SJSA1 (cell line): ENCODE data around the gene SLC35C1. TPM values are rescaled to one million over a fixed set of nuclear protein-coding genes. Genes with fewer than 3 reads are reported as not detected.
A peak's percentile ranks its signal among the peaks of the same experiment; 100 is the strongest.

Experiments
- DNase-seq, 2 experiments: peaks; one replicate each; pipeline ENCODE4 v3.0.0-alpha.2; 2015 to 2020; ENCODE audit warnings: low spot score in 2 of 2, low read depth in 1 of 2
- H3K27ac ChIP-seq: fragments of 250-450 bp; sonication (Bioruptor Pico); 2 replicates; pipeline ENCODE4 v1.5.1; 2020; ENCODE audit warnings: mild to moderate bottlenecking, moderate library complexity
- H3K27me3 ChIP-seq: fragments of 250-450 bp; sonication (Bioruptor Pico); replicated peaks from 2 replicates; pipeline ENCODE4 v1.5.1; 2020; ENCODE audit warnings: mild to moderate bottlenecking, moderate library complexity
- H3K36me3 ChIP-seq: fragments of 250-450 bp; sonication (Bioruptor Pico); 2 replicates; pipeline ENCODE4 v1.5.1; 2020; ENCODE audit warnings: mild to moderate bottlenecking
- H3K4me1 ChIP-seq: fragments of 250-450 bp; sonication (Bioruptor Pico); replicated peaks from 2 replicates; pipeline ENCODE4 v1.6.1; 2021; ENCODE audit warnings: mild to moderate bottlenecking
- H3K4me3 ChIP-seq: fragments of 250-450 bp; sonication (Bioruptor Pico); 2 replicates; pipeline ENCODE4 v1.5.1; 2020; ENCODE audit warnings: mild to moderate bottlenecking
- H3K9me3 ChIP-seq: fragments of 250-450 bp; sonication (Bioruptor Pico); replicated peaks from 2 replicates; pipeline ENCODE4 v1.5.1; 2020; ENCODE audit warnings: mild to moderate bottlenecking
- total RNA-seq: library from RNA; depleted of rRNA; stranded (reverse); fragments of >200 nt; shearing (Covaris generic); gene quantifications from 2 replicates; pipeline ENCODE4 v1.2.3, GENCODE V29; 2014; rRNA removed

Gene SLC35C1
- 11.5 and 11.8 TPM in 2 replicates for total RNA-seq

DNA sequence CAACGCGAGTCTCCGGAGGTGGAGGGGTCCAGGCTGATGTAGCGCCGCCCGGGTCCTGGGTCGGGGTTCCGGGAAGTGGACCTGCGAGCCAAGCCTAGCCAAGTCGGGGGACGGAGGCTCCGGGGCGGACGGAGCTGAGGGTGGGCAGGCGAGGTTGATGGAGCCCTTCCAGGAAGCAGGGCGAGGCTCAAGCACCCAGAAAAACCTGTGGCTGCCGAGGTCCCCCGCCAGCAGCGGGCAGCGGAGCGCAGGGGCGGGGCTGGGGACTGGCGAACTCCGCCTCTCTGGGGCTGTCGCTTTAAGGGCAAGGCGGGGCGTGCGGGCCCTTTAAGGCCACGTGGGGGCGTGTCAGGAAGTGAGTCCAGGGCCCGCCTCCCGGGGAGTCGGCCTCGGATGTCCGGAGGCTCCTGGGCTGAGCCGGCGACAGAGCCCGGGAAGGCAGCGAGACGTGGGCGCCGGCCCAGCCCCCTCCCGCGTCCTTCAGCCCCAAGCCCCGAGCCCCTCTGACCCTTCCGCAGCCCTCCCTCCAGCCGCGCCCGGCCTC lies at the start of gene SLC35C1:
TSS of gene SLC35C1 (plus strand) at position 389 of the 544 bp plus-strand sequence. CDS start 653 bp downstream, outside the sequence.
- H3K27me3 ChIP-seq: no peaks in the 10 kb centered on the region
- no peaks in the 10 kb centered on the region for H3K9me3 ChIP-seq
- peaks cover 45% of the 10 kb centered on the region for H3K36me3 ChIP-seq
- peaks cover 28% of the 10 kb centered on the region for H3K4me1 ChIP-seq
- H3K27ac ChIP-seq: peak within 1 kb of the TSS; percentile 86
- peak within 1 kb of the TSS; percentile 61 for H3K4me3 ChIP-seq
- DNase-seq: peak; percentile 93 to 98

DNA sequence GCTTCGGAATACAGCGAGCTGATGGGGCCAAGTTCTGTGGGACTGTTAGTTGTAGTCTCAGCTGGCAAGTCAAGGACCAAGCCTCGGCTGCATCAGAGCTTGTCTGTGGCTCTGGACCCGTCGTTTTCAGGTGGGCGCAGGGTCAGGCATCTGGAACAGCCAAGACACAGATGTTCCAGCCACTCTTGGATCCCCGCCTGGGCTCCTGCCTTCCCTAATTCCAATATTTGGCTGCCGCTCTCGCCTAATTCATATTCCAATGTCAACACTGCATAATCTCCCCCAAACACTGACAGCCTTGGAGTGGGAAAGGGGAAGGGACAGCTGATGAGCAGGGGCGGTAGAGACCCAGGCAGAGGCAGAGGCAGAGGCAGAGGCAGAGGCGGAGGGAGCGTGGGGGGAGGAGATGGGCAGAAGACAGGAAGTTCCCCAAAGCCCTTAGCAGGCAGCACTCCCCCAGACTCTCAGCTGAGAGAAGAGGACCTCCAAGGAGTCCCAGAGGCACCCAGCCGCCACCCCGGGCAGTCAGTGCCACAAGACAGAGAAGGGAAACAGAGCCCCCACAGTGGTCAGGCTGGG lies 49.6 kb upstream of the SLC35C1 start:
- H3K36me3 ChIP-seq: no peaks in the 10 kb centered on the region
- peaks cover 38% of the 10 kb centered on the region for H3K27me3 ChIP-seq
- no peak overlapping the region for H3K4me3 ChIP-seq
- H3K4me1 ChIP-seq: no peaks in the 10 kb centered on the region
- DNase-seq: no peak
- no peaks in the 10 kb centered on the region for H3K9me3 ChIP-seq
- H3K27ac ChIP-seq: no peak overlapping the region

DNA sequence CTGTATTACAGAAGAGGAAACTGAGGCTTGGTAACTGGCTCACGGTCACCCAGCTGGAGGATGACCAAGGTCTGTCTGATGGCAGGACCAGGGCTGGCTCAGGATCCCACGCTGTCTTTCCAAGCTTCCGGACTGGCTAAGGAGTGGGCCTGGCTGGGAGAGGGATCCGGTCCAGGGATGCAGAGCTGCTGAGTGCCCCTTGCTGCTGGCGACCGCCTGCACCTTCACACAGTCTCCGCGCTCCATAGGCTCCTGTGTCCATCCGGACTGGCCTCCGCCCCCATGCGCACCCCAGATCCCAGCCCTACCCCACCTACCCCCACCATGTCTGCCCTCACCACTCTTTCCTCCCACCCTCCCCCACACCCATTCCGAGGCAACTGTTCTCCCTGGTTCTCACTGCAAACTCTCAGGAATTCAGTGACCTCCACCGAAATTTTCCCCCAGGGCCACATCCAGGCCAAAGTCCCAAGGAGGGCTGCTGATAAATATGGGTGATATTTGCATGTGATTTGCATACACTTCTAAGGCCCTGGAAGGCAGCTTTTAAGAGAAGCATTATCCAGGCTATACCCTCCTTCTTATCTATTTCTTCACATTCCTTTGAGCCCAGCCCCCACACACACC lies 48.5 kb upstream of the SLC35C1 start:
- no peak for DNase-seq
- Histone ChIP-seq H3K4me1 (no peaks in the 10 kb centered on the region), H3K9me3 (no peaks in the 10 kb centered on the region), H3K4me3 (no peak overlapping the region), H3K27ac (no peak overlapping the region), H3K27me3 (peaks cover 42% of the 10 kb centered on the region), H3K36me3 (no peaks in the 10 kb centered on the region)

DNA sequence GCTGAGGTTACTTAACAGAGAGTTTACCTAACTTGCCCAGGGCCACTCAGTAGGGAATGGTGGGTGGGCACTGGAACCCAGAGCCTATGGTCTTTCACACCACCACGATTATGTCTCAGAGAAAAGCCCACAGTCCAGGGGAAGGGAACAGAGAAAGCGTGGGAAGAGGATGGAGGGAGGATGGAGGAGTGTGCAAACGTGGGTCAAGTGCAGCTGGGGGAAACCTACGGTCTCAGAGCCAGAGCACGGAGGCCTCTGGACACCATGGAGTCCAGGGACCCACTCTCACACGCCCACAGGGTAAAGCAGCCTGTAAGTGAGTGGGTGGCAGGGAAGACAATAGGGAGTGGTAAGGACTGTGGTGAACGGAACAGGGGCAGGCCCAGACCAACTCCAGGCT lies 47.3 kb upstream of the SLC35C1 start:
- Histone ChIP-seq H3K4me3 (no peak overlapping the region), H3K27ac (no peak overlapping the region), H3K36me3 (no peaks in the 10 kb centered on the region), H3K4me1 (no peaks in the 10 kb centered on the region), H3K9me3 (0 out of 2 replicates have a peak, but pooled peaks cover under 1% of the 10 kb centered on the region), H3K27me3 (peaks cover 50% of the 10 kb centered on the region)
- no peak for DNase-seq

DNA sequence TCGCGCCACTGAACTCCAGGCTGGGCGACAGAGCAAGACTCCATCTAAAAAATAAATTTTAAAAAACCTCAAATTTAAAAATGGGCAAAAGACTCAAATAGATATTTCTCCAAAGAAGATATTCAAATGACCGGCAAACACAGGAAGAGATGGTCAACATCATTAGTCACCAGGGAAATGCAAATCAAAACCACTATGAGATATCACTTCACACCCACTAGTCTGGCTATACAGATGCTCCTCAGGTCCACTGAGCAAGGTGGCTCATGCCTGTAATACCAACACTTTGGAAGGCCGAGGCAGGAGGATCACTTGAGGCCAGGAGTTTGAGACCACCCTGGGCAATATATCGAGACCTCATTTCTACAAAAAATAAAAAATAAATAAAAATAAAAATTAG lies 43.3 kb upstream of the SLC35C1 start:
- Histone ChIP-seq H3K4me1 (no peaks in the 10 kb centered on the region), H3K36me3 (no peaks in the 10 kb centered on the region), H3K4me3 (no peak overlapping the region), H3K27me3 (peaks cover 35% of the 10 kb centered on the region), H3K9me3 (0 out of 2 replicates have a peak, but pooled peaks cover 3% of the 10 kb centered on the region), H3K27ac (no peak overlapping the region)
- peak in 1 of 2 experiments; percentile 17 for DNase-seq

DNA sequence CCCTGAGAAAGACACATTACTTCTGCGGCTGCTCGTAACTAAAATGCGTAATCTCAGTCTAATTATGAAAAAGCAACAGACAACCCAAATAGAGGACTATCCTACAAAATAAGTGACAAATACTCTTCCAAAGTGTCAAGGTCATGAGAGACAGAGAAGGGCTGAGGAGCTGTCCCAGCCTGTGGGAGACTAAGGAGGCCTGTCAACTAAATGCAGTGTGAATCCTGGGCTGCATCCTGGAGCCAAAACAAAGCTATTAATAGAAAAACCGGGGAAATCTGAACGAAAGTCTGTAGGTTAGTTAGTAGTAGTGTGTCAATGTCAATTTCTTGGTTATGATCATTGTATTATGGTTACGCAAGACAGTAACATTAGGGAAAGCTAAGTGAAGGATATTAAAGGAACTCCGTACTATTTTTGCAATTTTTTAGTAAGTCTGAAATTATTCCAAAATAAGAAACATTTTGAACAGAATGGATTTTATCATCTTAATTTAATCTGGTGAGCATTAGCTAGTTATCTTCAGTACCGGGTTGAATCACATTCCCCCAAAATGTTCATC lies 39.8 kb upstream of the SLC35C1 start:
- Histone ChIP-seq H3K27ac (no peak overlapping the region), H3K27me3 (peaks cover 44% of the 10 kb centered on the region), H3K4me3 (no peak overlapping the region), H3K36me3 (no peaks in the 10 kb centered on the region), H3K4me1 (no peaks in the 10 kb centered on the region), H3K9me3 (0 out of 2 replicates have a peak, but pooled peaks cover 3% of the 10 kb centered on the region)
- peak in 1 of 2 experiments; percentile 22 for DNase-seq

DNA sequence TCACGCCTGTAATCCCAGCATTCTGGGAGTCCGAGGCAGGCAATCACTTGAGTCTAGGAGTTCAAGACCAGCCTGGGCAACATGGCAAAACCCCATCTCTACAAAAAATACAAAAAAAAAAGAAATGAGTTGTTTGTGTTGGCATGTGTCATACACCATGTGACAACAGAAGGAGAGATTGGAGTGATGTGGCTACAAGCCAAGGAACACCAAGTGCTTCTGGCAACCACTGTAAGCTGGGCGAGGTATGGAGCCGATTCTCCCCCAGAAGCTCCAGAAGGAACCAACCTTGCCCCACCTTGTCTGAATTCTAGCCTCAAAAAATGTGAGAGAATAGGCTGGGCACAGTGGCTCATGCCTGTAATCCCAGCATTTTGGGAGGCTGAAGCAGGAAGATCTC lies 39.1 kb upstream of the SLC35C1 start:
- DNase-seq: peak in 1 of 2 experiments; percentile 28
- Histone ChIP-seq H3K9me3 (0 out of 2 replicates have a peak, but pooled peaks cover 3% of the 10 kb centered on the region), H3K4me3 (no peak overlapping the region), H3K36me3 (no peaks in the 10 kb centered on the region), H3K4me1 (no peaks in the 10 kb centered on the region), H3K27ac (no peak overlapping the region), H3K27me3 (peaks cover 40% of the 10 kb centered on the region)

DNA sequence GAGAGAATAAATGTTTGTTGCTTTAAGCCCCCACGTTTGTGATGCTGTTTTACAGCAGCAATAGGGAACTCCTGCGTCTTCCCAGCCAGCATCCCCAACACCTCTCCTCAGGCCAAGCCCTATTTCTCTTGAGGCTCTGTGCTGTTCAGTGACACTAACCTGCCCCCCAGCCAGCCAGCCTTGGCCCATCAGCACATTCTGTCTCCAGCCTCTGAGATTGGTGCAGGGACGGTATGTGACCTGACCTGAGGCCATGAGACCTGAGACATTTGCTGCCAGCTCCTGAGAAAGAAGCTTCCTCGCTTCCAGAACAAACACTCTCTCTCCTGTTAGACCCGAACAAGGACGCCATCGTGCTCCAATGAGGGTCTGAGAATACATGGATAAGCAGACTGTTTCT lies 38.5 kb upstream of the SLC35C1 start:
- no peak overlapping the region for H3K4me3 ChIP-seq
- peaks cover 2% of the 10 kb centered on the region for H3K4me1 ChIP-seq
- no peaks in the 10 kb centered on the region for H3K36me3 ChIP-seq
- DNase-seq: peak in 1 of 2 experiments; percentile 34
- peaks cover 43% of the 10 kb centered on the region for H3K27me3 ChIP-seq
- H3K9me3 ChIP-seq: 0 out of 2 replicates have a peak, but pooled peaks cover 3% of the 10 kb centered on the region
- H3K27ac ChIP-seq: no peak overlapping the region

DNA sequence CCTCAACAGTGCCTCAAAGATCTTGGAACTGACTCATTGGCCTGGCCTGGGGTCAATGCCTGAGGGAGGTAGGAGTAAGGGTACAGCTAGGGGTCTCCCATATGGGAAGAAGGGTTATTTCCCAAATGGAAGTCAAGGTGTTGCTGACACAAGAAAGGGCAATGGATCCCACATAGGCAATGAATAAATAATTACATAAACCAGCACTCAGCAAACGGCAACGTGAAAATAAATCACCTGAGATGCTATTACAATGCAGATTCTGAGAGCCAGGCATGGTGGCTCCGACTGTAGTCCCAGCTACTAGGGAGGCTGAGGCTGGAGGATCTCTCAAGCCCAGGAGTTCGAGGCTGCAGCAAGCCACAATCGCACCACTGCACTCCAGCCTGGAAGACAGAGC lies 36.5 kb upstream of the SLC35C1 start:
- Histone ChIP-seq H3K36me3 (no peaks in the 10 kb centered on the region), H3K27ac (no peak overlapping the region), H3K9me3 (no peaks in the 10 kb centered on the region), H3K4me1 (peaks cover 5% of the 10 kb centered on the region), H3K27me3 (peaks cover 32% of the 10 kb centered on the region), H3K4me3 (no peak overlapping the region)
- DNase-seq: peak in 1 of 2 experiments; percentile 17

DNA sequence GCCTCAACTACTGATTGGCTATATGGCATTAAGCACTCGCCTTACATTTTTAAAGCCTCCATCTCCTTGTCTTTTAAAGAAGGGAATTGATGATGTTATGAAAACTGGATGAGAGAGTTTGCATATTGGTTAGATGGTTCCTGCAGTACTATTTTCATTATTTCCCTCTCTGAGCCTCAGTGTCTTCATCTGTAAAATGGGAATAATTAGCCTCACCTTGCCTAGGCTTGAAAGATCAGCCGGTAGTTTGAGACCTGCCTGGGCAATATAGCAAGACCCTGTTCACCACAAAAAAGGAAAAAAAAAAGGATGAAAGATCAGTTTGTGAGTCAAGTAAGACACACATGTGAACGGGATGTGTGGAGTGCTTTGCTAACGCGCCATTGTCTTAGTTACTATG lies 35.0 kb upstream of the SLC35C1 start:
- Histone ChIP-seq H3K9me3 (no peaks in the 10 kb centered on the region), H3K4me1 (peaks cover 5% of the 10 kb centered on the region), H3K27me3 (peaks cover 24% of the 10 kb centered on the region), H3K27ac (no peak overlapping the region), H3K36me3 (no peaks in the 10 kb centered on the region), H3K4me3 (no peak overlapping the region)
- no peak for DNase-seq

DNA sequence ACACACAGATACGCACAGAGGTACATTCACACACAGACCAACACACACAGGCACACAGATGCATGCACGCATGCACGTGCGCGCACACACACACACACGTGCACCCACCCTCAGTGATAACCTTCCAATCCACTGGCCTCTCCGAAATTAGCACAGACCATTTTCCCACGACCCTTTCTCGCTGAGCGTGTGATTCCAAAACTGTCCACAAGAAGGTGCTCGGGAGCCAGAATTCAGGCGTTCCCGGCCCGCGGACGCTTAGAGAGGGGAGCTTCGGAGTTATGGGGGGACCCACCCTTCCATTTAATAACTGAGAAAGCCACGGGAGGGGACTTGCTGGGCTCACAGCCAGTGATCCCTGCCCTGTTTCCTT lies 33.8 kb upstream of the SLC35C1 start:
- H3K27me3 ChIP-seq: peaks cover 24% of the 10 kb centered on the region
- peak overlapping the region; percentile 31 for H3K4me3 ChIP-seq
- DNase-seq: peak; percentile 70 to 77
- no peaks in the 10 kb centered on the region for H3K9me3 ChIP-seq
- H3K27ac ChIP-seq: no peak overlapping the region
- H3K4me1 ChIP-seq: peaks cover 5% of the 10 kb centered on the region
- no peaks in the 10 kb centered on the region for H3K36me3 ChIP-seq

DNA sequence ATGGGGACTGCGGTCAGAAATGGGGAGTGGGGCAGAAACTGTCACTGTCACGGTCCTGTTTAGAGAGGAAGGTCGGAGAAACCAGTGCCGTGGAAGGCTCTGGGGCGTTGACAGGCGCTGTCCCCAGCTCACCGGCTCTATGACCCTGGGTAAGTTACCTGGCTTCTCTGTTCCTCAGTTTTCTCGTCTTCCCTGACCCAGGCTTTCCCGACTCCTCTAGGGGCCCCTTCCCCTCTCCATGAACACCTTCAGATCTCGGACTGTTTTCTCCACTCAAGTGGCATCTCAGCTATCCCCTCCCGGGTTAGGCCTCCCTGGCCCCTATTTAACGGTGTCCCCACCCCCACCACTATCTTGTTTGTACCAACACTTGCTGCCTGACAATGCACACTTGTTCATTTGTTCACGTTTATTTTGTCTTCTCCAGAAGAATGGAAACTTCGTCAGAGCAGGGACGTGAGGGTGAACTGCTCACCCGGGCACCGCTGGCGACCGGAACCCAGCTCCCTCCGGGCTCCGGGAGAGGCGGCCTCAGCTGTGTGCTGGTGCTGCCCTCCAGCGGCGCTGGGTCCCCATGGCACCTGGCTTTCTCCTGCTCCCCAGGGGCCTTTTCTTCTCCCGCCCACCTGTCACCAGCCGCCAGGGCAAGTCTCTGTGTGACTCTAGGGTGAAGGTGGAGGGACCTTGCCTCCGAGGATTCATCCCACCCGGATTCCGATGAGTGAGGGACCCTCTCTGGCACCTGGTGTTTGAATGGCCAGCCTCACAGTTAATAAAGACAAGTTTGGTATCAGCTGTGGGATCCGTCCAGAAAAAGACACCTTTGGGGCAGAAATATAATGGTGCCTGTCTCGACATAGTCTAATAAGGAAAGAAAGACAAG lies 33.1 kb upstream of the SLC35C1 start:
- Histone ChIP-seq H3K36me3 (no peaks in the 10 kb centered on the region), H3K4me1 (peaks cover 5% of the 10 kb centered on the region), H3K4me3 (peak overlapping the region; percentile 31), H3K27me3 (peaks cover 22% of the 10 kb centered on the region), H3K9me3 (no peaks in the 10 kb centered on the region), H3K27ac (no peak overlapping the region)
- peak; percentile 86 to 88 for DNase-seq

DNA sequence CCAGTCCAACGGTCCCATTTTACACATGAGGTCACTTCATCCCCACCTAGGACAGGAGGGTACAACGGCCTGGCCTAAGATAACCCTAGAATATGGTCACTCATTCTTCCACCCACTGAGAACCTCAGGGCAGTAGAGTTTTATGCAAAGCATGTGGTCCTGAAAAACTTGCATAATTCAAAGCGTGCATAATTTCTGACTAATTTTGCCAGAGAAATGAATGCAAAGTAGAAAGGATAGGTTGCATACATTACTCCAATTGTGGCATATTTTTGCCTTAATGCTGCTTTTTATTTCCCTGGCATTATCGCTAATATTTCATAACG lies 32.5 kb upstream of the SLC35C1 start:
- no peak overlapping the region for H3K4me3 ChIP-seq
- no peaks in the 10 kb centered on the region for H3K36me3 ChIP-seq
- H3K27ac ChIP-seq: no peak overlapping the region
- H3K4me1 ChIP-seq: peaks cover 5% of the 10 kb centered on the region
- peaks cover 25% of the 10 kb centered on the region for H3K27me3 ChIP-seq
- no peaks in the 10 kb centered on the region for H3K9me3 ChIP-seq
- no peak for DNase-seq
